SH-SY5Y (cell line): ENCODE data around the gene CT47C1.

Experiments used
- GATA2 ChIP-seq: IDR thresholded peaks from 2 replicates; pipeline ENCODE4 v1.6.1; 2011; ENCODE audit warnings: mild to moderate bottlenecking, low read depth, low read length
- GATA3 ChIP-seq: IDR thresholded peaks from 2 replicates; pipeline ENCODE4 v1.6.1; 2011; ENCODE audit warnings: low read depth, mild to moderate bottlenecking, low read length, moderate library complexity

DNA sequence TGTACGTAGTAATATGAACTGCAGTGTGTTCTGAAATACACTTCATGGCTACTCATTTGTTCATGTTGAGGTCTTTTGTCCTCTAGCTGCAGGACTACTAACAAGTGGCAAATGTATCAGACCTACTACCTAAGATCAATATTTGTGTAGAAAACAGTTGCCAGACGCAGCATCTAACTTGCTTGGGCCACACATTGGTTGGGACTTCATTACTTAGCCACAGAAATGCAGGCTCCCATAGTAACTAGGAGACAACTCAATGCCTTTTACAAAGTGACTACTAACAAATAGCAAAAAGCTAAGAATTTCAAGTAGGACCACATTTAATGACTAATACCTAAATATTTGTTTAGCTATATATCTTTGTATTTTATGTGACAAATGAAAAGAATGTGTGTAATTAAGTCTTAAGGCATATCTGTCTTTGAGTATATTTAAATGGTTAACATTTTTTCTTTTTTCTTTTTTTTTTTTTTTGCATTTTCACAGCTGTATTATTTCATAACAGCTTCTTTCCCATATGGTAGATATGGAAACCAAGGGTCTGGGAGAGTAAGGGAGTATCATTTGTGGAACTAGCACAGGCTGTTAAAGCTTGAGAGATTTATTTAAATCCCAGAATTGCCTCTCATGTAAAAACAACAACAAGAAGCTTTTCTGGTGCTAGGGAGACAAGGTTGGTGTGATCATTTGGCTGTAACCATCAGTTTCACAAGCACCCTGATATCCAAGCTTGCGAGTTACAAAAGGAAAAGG lies 2.7 kb downstream of the CT47C1 start:
- TF ChIP-seq GATA2 (no peak), GATA3 (no peak)
